HG03135 (cell line): ENCODE measurements around the gene FAAH2.
"Not testable (repeated sequence)": the region's sequence is repeated elsewhere in the genome, so short reads cannot be mapped to it uniquely, and the experiment has no call there.

Experiments
- ATAC-seq: cut with Tn5 transposase; IDR thresholded peaks from one replicate; pipeline ENCODE4 v1.9.1; 2021; ENCODE audit warnings: mild to moderate bottlenecking, moderate library complexity; ENCODE audit not compliant: unreplicated experiment

The FAAH2 gene

DNA sequence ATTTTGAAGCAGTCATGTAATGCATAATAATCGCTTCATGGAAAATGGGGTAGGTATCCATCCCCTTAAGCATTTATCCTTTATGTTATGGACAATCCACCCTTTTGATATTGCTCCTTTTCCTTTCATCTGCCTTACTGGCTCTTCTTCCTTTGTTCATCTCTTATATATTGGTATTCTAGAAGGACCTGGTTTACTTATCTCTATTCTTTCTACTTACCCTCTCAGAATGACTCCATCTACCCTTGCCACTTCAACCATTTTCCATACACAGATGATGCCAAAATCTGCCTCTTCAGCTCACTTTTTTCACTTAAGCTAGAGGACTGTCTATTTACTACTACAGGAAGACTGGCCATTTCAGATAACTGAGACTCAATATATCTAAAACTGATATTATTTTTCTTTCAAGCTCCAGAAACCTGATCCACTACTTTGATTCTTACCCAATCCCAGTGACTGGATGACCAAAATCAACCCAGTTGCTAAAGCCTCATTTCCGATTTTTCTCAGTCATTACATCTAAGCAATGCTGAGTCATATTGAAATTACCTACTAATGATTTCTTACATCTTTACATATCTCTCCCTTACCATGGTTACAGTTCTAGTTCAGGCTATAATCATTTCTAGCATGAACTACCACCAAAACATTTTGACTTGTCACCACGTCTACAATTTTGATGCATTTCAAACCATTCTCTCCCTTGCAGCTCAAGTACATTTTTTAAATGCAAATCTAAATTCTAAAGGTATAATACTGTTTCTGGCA is 93.7 kb downstream of the FAAH2 start:
- no peak for ATAC-seq

GRCh38 chrX:57394162-57394561 is 107.7 kb downstream of the FAAH2 start:
- ATAC-seq = not testable (repeated sequence)

- not testable (repeated sequence) for ATAC-seq
Observed at GRCh38 chrX:57403191-57403590, 116.7 kb downstream of the FAAH2 start.

DNA sequence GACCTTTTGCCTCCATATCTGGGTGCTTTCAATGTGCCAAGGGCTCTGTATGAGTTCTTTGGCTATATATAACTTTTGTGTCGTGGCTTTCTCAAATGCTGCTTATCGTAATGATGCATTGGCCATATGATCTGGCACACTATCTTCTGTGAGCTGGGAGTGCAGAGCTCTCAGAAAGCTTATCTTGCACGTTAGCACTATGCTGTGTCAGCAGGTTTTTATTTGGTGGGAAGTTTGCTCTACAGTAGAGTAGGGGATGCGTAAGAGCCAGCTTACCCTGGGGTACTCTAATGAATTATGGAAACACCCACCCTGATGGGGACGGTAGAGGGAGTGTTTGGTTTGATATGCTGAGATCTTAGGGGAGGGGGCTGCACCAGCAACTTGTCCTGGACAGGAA is 119.6 kb downstream of the FAAH2 start:
- no peak for ATAC-seq

DNA sequence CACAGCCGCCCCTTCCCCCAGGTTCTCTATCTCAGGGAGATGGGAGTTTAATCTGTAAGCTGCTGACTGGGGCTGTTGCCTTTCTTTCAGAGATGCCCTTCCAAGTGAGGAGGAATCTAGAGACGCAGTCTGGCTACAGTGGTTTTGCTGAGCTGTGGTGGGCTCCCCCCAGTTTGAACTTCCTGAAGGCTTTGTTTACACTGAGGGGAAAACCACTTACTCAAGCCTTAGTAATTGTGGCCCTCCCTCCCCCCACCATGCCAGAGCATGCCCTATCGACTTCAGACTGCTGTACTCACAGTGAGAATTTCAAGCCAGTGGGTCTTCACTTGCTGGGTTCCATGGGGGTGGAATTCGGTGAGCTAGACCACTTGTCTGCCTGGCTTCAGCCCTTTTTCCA is 131.3 kb downstream of the FAAH2 start:
- ATAC-seq = no peak

DNA sequence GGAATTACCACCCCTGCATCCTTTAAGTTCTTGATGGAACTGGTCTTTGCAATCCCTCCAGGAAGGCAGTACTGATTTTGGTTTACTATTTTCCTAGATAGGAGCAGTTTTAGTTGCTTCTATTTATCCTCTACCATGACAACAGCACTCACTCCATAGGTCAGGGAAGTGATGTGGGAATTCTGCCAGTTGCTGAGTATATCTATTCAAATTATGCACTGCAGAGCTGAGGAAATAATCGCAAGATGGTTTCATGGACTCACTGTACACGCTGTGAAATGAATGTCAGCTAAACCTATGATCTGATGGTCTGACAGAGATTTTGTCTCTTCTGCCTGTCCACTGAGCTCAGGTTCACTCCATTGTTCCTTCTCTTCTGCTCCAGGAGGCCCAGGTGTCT is 135.8 kb downstream of the FAAH2 start:
- no peak for ATAC-seq

- no peak for ATAC-seq
Observed at GRCh38 chrX:57422790-57423189, 136.3 kb downstream of the FAAH2 start.

GRCh38 chrX:57445076-57445475 is 158.6 kb downstream of the FAAH2 start:
- no peak for ATAC-seq

GRCh38 chrX:57445832-57446231 is 159.3 kb downstream of the FAAH2 start:
- ATAC-seq = no peak

DNA sequence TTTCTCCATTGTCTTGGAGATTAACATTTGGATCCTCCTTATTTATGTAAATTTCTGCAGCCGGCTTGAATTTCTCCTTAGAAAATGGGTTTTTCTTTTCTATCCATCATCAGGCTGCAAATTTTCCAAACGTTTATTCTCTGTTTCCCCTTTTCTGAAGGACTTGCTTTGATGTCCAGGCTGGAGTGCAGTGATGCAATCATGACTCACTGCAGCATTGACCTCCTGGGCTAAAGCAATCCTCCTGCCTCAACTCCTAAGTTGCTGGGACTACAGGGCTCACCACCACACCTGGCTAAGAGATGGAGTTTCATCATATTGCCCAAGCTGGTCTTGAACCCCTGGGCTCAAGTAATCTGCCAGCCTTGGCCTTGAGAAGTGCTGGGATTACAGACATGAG is 161.3 kb downstream of the FAAH2 start:
- ATAC-seq = no peak

GRCh38 chrX:57451426-57452020 is 165.0 kb downstream of the FAAH2 start:
- no peak for ATAC-seq

DNA sequence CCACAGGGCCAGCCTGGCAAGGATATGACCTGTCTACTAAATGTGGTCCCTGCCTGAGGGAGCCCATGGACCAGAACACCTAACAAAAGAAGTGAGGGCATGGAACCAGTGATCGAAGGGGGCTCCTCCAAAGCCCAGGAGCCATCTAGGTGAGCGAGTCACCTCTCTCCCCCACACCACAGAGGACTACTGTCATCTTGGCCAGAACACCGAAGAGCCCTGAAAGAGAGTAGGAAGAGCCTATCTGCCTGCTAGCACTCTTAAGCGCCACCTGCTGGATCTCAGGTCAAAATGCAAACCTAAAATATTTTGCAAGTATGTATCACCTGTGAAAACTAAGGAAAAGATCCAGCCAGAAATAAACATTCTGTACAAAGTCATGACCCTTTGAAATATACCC is 167.4 kb downstream of the FAAH2 start:
- no peak for ATAC-seq

DNA sequence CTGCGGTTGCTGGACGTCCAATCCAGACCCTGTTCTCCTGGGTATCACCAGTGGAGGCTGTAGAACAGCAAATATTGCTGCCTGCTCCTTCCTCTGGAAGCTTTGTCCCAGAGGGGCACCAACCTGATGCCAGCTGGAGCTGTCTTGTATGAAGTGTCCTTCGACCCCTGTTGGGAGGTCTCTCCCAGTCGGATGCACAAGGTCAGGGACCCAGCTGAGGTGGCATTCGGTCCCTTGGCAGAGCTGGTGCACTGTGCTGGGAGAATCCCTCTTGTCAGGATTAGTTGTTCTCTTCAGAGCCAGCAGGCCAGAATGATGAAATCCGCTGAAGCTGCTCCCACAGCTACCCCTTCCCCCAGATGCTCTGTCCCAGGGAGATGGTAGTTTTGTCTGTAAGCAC is 195.0 kb downstream of the FAAH2 start:
- ATAC-seq = no peak

GRCh38 chrX:57516491-57516890 is 230.0 kb downstream of the FAAH2 start:
- no peak for ATAC-seq

DNA sequence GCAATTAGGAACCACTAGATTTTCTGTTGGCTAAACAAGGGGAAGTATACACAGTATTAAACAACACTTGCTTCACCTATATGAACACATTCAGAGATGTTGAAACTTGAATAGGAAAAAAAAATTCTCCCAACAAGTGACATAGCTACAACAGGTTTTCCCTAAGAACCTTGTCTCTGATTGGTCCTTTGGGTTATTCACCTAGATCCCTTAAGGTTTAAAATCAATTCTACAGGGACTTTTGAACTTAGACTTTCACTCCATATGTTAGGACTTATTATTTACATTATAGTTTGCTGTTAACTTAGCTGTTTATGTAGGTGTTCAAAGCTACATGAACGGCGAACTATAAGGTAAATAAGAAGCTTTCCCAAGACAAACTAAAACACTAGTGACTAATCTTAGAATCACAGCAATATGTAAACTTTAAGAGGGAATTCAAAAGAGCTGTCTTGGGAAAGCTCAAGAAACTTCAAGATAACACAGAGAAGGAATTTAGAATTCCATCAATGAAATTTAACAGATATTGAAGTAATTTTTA is 233.1 kb downstream of the FAAH2 start:
- ATAC-seq = no peak

- no peak for ATAC-seq
Observed at GRCh38 chrX:57528670-57529255, 242.3 kb downstream of the FAAH2 start.
